CD4-positive, alpha-beta T cell treated with Interferon gamma for 1 hour (primary cell): Measurements from ENCODE around the gene DCBLD1.

Experiments used
- DNase-seq: peaks from one replicate; pipeline ENCODE4 v3.0.0-alpha.2; 2020

The DCBLD1 gene

DNA sequence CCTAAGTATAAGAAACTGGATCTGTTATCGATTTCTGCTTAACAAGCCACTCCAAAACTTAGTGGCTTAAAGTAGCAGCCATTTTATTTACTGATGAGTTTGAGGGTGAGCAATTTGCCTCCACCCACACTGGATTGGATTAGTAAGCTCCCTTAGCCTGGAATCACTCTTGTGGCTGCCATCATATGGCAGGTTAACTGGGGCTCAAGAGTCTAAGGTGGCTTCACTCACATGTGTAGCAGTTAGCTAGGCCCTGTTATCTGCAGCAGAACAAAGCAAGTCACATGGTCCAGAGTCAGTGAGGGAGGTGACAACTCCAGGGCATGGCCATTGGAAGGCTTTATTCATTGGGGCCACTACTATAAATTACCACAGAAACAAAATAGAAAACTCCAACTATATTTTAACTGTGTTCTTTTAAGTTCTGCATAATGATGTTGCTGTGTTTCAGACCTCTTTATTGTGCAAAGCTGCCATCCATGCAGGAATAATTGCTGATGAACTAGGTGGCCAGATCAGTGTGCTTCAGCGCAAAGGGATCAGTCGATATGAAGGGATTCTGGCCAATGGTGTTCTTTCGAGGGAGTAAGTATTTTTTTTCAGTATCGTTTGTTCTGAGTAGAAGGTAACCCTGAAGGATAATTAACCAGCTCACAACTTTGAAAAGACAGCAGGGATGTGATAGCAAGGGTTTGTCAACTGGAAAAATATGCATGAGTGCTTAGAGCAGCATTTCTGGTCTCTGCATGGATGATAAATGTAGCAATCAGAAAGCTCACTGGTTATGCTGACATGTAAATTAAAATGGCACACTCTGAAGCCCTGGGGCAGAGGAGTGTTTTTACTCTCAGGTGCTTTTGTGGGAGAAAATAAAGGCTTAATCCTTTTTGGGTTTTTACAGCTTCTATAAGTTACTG, 49.6 kb downstream of the DCBLD1 start:
- no peak for DNase-seq

DNA sequence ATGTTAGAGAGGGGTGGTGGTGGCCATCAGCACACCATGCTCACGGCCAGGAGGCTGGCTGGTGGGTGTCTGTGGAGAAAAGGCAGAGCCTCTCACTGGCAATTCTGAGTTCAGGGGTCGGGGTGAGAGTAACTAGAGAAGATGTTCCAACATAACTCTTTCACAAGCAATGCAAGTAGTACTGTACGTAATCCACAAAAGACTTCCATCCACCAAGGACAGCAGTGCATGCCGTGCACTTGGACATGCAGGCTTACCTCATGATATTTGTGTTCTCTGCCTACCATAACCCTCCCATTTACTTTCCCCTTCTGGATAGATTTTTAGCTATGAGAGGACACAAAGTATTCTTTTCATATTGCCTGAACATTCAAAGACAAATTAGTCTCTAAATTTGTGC, 51.3 kb downstream of the DCBLD1 start:
- DNase-seq = no peak

DNA sequence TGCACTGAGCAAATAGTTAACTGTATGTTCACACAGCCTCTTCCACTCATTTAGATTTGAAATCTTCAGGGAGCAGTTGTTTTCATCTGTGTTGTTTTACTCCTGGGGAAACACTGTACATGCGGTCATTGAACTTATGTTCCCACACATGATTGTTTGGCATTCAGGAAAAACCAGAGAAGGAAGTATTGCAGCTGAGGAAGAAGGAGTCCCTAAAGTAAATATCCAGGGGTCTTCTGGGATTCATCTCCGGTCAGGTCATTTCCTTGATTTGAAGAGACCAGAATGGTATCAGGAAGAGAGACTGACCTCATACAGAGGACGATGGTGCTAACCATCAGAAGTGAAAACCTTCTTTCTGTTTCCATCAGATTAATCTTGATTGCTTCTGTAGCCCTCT, 52.5 kb downstream of the DCBLD1 start:
- no peak for DNase-seq

DNA sequence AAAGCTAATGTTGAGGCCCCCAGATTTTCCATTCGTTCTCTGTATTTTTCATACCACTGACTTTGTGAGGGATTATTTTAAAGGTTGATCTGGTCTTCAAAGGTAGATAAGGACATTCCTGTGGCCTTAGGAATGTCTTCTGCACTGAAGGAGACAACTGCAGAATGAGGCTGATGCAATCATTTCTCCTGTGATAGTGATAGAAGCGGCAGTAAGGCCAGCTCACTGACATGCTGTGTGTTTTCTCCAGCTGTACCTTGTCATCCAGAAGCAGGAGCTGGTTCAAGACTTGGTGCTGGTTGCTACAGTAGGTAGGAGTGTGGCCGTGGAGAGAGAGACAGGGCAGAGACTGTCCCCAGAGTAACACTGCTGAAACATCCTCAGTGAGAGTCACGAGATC, 53.8 kb downstream of the DCBLD1 start:
- DNase-seq = no peak

DNA sequence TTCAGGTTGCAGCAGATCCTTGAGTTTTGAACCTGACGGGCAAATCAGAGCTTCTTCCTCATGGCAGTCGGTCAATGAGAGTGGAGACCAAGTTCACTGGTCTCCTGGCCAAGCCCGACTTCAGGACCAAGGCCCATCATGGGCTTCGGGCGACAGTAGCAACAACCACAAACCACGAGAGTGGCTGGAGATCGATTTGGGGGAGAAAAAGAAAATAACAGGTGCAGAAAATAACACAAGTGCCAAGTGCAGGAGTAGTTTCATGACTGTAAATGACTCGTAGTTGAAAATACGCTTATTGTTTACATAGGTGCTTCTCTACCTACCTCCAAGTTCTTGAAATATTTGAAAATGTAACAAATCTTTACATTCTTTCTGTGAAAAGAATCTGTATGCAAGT, 56.1 kb downstream of the DCBLD1 start:
- DNase-seq = no peak

DNA sequence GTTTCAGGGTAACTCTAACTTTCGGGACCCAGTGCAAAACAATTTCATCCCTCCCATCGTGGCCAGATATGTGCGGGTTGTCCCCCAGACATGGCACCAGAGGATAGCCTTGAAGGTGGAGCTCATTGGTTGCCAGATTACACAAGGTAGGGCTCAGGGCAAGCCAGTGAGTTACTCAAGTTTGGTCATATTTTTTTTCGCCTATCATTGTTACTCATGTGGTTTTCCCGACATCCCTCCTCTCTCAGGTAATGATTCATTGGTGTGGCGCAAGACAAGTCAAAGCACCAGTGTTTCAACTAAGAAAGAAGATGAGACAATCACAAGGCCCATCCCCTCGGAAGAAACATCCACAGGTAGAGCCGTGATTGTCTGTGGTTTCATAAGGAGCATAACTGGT, 58.2 kb downstream of the DCBLD1 start:
- DNase-seq = no peak

DNA sequence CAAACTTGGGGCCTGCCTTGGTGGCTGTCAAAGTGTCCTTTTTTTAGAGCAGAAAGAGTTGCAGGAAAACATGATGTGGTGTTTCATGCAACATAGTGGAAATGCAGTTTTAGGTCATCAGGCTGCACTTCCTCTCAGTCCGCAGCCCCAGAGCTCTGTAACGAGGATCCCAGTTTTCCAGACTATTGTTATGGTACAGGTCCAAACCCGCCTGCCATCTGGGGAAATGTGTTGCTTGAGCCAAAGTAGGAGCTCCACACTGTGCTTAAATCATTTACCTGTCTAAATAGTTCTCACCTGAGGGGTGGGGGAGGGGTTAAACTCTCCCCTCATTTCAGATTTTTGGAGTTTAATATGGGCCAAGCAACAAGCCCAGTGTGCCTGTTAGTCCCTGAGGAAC, 60.0 kb downstream of the DCBLD1 start:
- no peak for DNase-seq

DNA sequence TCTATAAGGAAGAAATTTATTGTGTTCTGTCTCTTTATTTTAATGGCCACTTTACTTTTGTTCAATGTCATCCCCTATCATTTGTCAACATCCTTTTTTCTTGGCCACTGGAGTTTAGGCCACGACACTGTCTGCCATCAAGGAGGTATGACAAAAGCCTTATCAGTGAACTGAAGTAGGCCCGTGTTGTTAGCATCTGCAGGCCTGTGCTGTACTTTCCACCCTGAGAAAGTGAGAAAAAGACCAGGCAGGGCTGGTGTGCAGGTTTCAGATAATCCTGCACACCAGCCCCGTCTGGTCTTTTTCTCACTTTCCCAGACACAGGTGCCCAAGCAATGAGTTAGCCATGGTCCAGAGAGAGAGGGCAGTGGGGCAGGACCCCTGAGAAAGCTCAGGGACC, 62.2 kb downstream of the DCBLD1 start:
- no peak for DNase-seq

DNA sequence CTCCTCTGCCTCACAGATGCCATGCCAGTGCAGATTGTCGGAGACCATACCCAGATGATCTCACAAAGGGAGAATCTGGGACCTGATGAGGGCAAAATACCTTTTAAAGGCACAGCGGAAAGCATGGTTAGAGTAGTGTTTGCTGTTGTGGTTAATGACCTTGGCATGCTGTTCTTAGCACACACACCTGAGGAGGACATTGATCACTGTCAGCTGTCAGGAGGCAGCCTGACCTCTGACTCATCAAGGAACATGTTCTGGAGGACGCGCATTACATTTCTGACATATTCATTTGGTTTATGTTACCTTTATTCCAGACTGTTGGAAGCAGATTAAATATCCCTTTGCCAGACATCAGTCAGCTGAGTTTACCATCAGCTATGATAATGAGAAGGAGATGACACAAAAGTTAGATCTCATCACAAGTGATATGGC, 62.7 kb downstream of the DCBLD1 start:
- no peak for DNase-seq

DNA sequence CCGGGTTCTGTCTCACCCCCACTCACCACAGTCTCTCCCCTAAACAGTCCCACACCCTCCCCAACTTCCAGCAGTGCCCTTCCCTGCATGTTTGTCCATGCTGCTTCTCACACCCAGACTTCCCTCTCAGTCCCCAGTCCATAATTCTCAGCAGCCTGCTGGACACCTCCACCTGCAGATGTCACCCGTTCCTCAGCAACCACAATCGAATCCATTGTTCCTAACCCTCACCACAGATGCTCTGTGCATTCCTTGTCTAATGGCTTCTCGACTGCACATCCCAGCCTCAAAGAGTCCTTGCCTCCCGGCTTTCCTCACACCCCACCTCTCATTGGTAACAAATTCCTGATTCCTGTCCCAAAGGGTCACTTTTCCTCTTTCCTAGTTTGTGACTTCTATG, 64.2 kb downstream of the DCBLD1 start:
- no peak for DNase-seq

DNA sequence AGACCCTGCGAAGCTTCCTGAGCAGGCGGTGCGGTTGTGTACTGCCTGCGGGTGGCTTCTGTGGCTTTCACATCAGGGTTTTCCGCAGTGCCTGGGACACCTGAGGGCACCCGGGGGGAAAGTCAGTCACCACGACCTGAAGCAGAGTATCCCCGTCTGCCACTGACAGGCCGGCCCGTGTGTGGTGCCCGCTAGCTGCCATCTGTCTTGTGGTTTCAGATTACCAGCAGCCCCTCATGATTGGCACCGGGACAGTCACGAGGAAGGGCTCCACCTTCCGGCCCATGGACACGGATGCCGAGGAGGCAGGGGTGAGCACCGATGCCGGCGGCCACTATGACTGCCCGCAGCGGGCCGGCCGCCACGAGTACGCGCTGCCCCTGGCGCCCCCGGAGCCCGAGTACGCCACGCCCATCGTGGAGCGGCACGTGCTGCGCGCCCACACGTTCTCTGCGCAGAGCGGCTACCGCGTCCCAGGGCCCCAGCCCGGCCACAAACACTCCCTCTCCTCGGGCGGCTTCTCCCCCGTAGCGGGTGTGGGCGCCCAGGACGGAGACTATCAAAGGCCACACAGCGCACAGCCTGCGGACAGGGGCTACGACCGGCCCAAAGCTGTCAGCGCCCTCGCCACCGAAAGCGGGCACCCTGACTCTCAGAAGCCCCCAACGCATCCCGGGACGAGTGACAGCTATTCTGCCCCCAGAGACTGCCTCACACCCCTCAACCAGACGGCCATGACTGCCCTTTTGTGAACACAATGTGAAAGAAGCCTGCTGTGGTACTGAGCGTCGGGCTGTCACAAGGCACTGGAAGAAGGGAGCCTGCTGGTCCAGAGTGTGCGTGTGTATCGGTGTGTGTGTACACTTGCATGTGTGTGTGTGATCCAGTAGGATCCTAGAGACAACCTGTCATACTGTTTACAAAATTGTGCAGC, 65.5 kb downstream of the DCBLD1 start:
- peak; percentile 44 for DNase-seq

DNA sequence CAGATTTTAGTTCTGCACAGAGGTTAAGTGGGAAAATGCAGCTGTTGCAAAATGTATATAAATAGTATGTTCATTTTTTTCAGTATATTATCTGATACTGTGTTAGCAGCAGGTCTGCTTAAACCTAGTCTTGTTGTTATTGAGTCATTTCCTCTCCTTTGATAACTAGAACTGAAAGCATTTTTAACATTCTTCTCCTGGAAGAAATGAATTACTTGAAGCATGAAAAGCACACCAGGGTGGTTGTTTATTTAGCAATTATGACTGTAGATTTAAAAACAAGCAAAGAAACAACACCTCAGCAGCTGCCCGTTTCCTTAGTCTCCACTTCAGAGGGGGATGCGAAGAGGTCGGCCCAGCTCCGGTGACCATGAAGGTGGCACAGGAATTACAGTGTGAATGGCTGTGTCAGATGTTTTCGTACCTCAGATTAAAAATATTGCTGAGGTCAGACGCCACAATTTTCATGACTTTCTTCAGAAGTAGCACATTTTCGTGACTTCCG, 66.4 kb downstream of the DCBLD1 start:
- DNase-seq = no peak

DNA sequence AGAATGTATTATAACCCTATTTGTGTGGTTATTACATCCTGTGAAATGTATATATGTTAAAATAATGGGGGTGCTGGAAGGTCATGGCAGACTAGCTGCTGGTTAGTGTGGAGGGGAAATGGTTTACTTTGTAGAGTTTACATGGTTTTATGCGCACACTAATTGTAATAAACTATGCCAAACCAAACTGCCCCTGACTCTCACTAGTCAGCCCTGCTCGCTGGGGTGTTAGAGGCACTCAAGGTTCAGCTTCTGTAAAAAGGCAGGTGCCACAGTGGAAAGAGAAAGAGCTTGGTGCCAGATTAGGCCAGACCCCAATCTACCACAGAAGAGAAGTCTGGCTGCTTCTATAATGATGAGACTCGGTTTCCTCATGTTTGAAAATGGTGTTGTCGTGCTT, 67.1 kb downstream of the DCBLD1 start:
- DNase-seq = peak; percentile 15

DNA sequence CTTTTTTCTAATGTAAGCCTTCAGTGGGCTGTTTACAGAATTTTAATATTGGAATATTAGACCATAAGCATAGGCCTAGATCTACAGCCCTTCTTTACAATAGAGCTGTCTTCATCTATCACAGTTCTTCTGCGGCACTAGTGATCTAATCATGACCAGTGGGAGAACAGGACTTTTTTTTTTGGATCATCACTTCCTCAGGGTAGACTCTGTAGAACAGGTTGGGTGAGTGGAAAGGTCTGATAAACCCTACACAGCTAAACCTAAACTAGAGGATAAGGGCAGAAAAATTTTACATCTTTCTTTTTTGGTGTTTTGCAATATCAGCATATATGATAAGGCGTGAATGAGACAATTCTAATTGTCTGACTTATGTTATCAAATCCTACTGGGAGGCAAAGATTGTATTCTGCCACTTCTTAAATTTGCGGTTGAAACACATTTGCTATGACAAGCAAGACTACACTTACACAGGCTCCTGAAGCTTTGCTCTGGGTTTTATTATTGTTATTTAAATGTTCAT, 67.7 kb downstream of the DCBLD1 start:
- DNase-seq = no peak

DNA sequence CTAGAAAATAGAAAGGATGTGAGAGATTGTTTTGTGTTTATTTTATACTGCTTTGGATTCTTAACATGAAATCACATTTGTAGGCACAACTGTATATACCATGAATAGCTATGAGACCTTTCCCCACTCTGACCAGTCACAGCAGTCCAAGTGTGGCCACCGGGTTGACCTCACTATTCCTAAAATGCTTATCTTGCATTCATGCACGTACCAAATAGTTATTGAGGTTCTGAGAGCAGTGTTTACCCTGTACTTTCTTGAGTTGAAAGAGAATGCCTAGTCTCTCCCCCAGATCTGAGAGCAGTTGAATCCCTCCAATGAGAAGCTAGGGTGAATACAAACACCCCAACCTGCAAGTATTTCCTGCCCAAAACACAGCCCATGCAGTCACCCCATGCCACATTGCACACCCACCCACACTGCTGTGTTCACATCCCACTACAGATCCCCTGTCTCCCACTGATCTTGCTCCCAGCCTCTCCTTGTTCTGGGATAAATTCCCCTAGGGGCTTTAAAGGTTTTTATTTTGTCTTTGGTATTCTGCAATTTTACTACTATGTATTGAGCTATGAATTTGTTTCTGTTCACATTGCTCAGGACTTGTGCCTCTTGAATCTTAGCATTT, 68.3 kb downstream of the DCBLD1 start:
- DNase-seq = no peak

DNA sequence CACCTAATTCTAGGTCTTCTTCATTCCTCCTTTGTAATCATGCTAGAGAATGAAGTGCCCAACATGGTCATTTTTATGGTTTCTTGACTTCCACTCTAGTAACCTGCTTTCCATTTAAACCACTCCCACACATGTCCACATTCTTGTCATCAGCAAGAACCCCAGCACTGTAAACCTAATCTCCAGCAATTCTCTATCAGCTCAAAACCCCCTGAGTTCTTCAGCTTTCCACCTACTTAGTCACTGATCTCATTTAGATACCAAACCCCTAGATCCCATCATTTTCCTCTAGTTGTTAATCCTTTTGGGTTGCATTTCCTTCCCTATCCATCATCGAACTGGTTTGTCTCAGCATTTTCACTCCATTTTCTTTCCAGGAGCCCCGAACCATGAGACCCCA, 70.1 kb downstream of the DCBLD1 start:
- no peak for DNase-seq

DNA sequence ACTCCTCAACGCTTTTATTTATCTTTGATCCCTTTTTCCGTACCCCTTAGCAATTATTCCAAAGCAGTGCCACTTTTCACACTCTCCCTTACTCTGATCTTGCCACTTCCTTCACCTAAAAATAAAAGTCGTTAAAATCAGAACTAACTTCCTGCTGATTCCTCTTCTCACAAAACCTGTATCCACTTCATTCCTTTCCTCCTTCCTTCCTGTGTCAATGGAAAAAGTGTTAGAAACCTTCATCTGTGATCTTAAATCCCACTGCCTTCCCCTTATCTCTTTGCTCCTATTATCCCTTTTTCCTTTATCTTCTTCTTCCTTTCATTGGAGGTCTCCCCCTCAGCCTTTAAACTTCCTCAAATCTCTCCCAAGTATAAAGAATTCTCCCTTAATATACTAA, 70.7 kb downstream of the DCBLD1 start:
- DNase-seq = no peak

DNA sequence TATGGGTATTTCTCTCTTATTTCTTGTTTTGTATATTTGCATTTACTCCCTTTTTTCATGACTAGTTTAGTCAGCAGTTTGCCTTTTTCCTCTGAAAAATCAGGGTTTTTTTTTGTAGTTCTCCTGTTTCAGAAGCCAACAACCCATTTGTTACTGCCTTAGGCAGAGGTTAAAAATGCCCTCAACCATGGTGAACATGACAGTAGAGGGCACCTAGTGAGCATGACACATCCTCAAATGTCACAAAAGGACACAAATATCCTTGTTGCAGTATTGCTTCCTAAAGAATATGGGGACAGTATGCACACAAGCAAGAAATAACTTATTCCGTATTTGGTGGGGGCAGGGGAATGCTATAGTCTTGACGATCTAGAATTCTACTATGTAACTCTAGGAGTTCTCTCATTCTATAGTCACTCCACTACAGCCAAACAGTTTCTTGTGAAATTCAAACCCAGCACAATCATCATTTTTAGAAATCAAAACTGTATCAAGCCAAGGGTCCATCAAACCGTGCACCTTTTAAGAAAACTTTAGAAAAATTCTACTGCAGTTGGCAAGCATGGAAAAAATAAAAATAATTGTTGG, 72.9 kb downstream of the DCBLD1 start:
- DNase-seq = no peak

DNA sequence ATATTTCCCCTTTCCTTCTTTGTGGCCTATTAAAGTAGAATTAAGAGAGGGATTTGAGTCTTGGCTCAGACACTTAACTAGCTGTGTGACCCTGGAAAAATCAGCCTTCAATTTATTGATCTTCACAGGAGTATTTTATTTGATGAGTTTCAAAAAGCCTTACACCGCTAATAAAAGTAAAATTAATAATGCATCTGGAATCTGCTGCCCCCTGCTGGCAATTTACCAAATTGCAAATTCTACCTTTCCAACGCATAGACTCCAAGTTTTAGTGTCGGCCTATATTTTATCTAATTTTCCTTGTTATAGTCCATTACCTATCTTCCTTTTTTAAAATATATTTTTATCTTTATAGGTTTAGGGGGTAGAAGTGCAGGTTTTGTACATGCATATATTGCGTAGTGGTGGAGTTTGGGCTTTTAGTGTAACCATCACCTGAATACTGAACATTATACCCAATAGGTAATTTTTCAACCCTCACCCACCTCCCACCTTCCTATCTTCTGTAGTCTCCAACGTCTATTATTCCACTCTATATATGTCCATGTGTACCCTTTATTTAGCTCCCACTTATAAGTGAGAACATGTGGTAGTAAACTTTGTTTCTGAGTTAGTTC, 73.5 kb downstream of the DCBLD1 start:
- DNase-seq = no peak

DNA sequence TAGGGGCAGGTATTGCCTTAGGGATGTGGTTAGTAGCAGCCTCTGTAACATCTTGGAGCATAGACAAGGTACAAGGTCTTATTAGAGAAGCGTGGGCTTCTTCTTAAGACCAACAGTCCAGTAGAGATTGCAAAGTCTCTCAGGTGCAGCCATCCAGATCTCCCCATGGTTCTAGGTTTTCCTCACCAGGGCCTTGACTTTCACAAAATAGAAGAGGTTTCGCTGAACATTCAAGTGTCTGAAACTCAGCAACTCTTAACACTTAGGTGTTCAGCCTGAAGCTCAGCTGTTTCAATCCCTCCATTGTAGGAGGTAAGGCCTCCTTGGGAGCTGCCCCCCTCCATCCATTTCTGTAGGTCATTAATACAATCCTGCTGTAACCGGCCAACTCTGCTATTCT, 75.5 kb downstream of the DCBLD1 start:
- no peak for DNase-seq

DNA sequence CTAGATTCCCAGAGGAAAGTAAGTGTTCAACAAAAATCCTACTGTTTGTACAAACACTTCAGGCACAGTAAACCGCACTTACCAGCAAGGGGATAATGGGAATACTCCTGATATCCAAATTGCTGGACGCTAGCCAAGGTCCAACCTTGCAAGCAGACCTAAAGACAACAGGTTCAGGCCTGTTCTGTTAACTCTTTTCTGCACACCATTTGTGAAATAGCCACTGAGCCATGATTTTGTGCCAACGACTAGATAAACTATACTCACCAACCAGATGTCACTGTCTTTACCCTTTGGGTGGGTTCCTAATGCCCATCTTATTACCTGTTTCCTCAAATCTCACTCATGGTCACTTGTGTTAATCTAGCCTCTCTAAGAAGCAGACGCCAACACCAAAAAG, 76.3 kb downstream of the DCBLD1 start:
- DNase-seq = no peak

DNA sequence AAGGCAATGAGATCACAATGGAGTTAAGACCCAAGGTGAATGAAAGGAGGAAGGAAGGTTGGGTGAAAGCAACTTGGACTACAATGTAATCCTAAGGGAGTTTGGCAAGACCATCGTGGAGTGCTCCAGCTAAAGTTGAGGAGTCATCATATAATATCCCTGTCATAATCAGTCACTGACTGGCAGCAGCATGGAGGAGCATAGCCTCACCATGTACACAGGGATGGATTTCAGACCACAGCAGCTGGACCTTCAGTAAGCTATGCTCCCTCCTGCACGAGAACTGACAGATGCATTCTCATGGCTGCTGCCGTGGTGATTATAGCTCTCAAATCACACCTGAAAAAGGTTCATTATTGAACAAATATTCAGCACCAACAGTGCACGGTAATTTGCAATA, 76.8 kb downstream of the DCBLD1 start:
- DNase-seq = no peak
